NCI-H1105 treated with DMSO at 0.1 percent for 48 hours (cell line): ENCODE measurements around the gene PARL.
"Not testable (repeated sequence)": the region's sequence is repeated elsewhere in the genome, so short reads cannot be mapped to it uniquely, and the experiment has no call there.

Experiments
- DNase-seq: peaks from one replicate; lab custom pipeline; 2025; lab: John Stamatoyannopoulos, UW

The PARL gene

GRCh38 chr3:183904833-183905780, 20.4 kb upstream of the PARL start:
- DNase-seq = no peak

DNA sequence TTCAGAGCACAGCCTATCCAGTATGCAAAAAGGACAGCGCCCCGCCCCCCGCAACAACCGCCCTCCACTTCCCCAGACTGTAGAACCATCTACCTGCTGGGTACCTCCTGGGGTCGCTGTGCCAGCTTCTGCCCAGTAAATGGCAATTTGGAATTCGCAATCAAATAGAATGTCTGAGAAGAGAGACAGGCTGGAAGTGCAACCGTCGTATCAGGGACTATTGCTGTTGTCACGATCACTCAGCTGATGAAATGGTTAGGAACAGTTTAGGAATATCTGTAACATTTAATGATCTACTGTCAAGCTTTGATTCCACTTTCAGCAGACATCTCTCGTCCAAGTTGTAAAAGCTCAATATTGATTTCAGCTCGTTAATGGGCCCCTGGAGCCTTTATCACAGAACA, 13.3 kb upstream of the PARL start:
- DNase-seq = no peak

GRCh38 chr3:183897606-183898005, 12.9 kb upstream of the PARL start:
- DNase-seq = no peak

DNA sequence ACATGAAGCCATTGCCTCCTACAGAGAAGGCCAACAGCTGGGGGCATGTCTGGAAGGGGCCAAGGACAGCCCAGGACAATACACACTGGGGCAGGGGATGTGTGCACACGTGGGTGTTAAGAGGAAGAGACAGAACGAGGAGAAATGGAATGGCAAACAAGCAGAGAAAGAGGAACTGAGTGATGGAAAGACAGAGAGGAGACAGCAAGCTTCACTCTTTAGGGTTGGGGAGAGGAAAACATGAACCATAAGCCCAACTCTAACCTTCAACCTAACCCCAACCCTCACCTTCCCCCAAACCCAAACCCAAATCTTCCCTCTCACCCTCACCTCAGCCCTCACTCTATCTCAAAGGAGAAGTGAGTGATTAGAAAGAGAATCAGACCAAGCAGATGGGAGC, 11.9 kb upstream of the PARL start:
- no peak for DNase-seq

GRCh38 chr3:183896184-183896583, 11.5 kb upstream of the PARL start:
- no peak for DNase-seq

DNA sequence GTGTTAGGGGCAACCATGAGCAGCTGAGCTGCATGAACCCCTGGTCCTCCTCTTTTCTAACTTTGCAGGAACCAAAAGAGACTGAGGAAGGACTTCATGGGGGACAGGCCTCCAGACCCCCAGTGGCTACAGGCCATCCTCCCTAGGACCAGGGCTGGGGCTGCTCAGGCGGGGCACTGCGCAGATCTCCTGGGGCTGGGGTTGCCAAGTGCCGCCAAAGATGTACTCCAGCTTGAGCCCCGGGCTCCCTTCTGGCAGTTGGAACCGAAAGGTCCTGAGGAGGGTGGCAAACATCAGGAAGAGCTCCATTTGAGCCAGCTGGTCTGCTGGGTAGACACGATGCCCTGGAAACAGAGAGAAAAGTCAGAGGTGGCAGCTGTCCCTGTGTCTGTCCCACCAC, 11.1 kb upstream of the PARL start:
- no peak for DNase-seq

DNA sequence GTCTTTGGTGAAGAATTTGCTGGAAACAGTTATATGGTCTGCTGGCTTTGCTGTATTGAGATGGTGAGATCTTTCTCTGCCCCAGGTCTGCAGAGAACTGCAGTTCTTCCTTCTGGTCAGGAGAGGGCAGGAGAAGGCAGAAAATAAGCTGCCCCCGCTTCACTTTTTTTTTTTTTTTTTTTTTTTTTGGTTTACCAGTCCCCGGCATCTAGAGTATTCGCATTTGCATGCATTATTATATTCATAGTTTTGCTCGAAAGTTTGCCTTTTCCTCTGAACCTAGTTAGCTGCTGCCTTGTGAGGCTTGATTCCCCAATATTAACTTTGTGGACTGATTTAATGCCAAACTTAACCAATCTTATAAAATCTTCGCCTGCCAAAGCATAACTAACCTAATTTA, 10.6 kb upstream of the PARL start:
- DNase-seq = peak; percentile 79

DNA sequence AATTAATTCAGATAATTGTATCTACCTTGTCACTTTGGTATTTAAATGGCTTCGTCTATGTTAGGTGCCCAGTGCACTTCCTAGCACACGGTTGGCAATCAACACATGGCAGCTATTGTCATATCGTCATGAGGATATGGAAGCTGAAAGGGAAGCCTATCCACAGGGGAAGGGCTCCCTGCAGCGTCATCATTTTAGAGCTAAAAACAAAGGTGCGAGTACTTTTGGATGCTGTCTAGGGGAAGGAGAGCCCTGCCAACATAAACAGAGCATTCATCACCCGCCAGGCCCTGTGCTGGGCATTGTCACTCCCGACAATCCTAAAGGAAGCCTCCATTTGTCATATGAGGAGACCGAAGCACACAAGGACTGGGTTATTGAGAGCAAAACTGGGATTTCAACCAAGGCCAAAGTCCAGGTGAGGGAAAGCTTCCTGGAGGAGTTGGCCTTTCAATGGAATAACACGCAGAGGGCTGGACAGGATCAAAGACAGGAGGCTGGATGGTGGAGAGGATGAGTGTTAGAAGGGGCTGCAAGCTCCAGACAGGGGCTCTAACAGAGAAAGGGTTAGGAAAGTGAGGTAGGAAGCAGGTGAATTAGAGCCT, 8.0 kb upstream of the PARL start:
- DNase-seq = no peak

DNA sequence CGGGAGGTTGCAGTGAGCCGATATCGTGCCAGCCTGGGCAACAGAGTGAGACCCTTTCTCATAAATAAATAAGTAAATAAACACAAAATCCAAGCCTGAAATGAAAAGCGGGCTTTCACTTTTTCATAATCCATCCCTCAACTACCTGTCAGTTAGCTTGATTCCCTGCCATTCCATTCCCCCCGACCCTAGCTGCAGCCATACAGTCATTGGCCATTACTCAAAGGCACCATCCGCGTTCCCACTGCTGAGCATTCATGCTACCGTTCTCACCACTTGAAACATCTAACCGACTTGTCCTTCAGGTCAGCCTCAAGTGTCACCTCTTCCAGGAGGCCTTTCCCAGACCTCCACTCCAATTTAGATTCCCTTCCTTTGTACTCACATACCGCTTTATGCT, 1.1 kb upstream of the PARL start:
- DNase-seq = no peak

- no peak for DNase-seq
Measured at GRCh38 chr3:183884097-183884426, 618 bp downstream of the PARL start.

- DNase-seq = no peak
Measured at GRCh38 chr3:183883291-183884096, 1.2 kb downstream of the PARL start.

DNA sequence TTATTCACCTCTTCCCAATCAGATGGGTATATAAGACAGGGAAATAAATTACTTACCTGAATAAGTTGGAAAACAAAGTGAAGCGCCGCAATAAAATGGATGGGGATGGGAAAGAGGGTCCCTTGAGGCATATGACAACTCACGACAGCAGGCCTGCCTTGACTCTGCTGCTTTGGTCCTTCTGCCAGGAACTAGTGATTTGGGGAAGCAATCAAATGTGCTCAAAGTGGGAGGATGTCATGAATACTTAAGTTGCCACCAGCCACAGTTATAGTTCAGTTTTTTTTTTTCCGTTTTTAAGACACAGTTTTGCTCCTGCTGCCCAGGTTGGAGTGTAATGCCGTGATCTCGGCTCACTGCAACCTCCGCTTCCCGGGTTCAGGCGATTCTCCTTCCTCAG, 4.6 kb downstream of the PARL start:
- no peak for DNase-seq

DNA sequence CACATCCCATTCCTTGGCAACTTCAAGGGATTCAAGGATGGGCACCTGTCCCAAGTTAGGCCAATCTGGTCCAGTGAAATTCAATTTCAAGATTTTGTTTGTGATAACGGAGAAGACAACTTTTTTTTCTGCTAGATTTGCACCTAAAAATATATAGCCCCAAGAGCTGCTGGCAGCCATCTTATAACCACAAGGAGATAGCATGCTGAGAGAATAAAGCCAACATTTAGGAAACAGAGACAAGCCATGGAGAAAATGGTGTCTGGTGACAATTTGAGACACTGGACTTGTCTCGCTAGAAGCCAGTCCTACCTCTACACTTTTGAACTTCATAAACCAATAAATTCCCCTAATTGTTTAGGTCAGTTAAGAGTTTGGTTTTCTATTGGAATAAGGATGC, 5.4 kb downstream of the PARL start:
- no peak for DNase-seq

- DNase-seq = no peak
Measured at GRCh38 chr3:183878071-183878470, 6.6 kb downstream of the PARL start.

- not testable (repeated sequence) for DNase-seq
Measured at GRCh38 chr3:183877227-183877626, 7.5 kb downstream of the PARL start.

DNA sequence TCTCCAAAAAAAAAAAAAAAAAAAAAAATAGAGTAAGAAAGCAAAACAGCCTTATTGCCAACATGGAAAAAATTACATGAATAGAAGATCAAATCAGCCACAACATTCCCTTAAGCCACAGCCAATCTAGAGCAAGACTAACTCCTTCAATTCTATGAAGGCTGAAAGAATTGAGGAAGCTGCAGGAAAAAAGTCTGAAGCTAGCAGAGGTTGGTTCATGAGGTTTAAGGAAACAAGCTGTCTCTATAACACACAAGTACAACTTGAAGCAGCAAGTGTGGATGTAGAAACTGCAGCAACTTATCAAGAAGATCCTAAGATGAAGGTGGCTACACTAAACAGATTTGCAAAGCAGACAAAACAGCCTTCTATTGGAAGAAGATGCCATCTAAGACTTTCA, 9.3 kb downstream of the PARL start:
- DNase-seq = no peak

DNA sequence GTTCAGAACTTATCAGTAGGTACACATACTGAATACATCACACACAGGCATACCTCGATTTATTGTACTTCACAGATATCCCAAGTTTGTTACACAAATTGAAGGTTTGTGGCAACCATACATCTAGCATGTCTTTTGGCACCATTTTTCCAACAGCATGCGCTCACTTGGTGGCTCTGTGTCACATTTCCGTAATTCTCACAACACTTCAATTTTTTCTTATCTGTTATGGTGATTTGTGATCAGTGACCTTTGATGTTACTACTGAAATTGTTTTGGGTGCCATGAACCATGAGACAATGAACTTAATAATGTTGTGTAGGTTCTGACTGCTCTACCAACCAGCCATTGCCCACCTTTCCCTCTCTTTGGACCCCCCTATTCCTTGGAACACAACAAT, 10.8 kb downstream of the PARL start:
- no peak for DNase-seq

DNA sequence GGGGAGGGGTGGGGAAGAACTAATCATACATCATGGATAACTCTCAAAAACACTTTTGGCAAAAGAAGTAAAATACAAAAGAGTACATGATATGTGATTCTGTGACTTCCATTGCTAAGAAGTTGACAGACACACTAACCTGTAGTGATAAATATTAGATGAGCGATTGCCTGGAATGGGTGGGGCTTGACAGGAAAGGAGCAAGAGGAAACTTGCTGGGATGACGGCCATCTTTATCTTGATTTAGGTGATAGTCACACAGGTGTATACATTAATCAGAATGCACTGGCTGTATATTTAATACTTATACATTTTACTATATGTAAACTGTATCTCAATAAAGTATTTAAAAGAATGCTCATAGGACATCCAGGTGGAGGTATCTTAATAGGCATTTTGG, 13.1 kb downstream of the PARL start:
- DNase-seq = no peak

GRCh38 chr3:183870563-183870962, 14.1 kb downstream of the PARL start:
- no peak for DNase-seq

DNA sequence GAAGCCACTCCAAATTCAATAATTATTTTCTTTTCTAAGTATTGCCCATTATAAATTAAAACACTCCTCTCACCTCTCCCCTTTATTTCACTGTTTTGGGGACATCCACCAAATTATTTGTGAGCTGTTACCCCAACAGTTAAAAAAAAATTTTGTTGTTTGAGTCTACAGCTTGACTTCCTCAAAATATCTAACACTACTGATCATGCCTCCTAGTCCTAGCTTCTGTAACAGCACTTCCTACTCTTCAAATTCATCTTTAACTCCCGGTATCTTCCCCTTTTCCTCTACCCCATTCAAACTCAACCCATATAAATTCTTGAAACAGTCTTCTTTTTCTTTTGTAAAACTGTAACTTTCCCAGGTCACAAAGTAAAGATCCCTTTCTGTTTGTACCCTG, 15.9 kb downstream of the PARL start:
- no peak for DNase-seq

DNA sequence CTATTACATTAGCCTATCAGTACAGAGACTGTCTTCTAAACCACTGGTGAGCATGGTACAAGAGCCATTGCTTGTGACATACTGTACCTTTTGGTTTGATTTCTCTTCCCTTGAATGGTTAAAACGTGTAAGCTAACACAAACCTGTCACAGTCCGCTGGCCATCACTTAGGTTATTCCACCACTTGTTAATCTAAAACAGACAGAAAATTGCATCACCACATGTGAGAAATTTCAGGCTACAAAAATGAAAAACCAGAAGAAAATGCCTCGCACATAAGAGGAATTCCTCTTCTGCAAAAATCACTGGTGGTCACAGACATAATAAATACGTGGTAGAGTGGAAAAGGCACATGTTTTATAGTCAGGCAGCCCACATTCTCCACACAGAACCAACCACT, 22.1 kb downstream of the PARL start:
- DNase-seq = no peak

DNA sequence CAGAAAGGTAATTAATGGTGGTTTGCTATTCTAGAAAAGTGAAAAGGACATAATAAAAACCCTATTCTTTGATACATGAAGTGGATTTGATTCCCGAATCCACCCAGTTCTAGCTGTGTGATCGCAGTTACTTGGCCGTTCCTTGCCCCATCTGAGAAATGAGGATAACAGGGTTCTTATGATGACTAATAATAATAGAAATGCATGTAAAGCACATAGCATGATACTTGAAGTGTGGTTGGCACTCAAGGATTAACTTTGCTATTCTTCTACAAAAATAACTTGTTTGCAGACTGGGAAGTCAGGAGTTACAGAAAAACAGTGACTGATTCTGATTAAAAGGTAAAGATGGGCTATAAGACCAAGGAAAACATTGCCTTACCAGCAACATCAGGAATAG, 26.8 kb downstream of the PARL start:
- no peak for DNase-seq
